HG02981 (cell line): ENCODE data around the gene IQCK.

Experiments
- ATAC-seq: cut with Tn5 transposase; IDR thresholded peaks from one replicate; pipeline ENCODE4 v1.9.1; 2021; ENCODE audit warnings: mild to moderate bottlenecking, moderate library complexity; ENCODE audit not compliant: unreplicated experiment

Gene IQCK

GRCh38 chr16:19753815-19754643 is 36.0 kb downstream of the IQCK start:
- no peak for ATAC-seq

DNA sequence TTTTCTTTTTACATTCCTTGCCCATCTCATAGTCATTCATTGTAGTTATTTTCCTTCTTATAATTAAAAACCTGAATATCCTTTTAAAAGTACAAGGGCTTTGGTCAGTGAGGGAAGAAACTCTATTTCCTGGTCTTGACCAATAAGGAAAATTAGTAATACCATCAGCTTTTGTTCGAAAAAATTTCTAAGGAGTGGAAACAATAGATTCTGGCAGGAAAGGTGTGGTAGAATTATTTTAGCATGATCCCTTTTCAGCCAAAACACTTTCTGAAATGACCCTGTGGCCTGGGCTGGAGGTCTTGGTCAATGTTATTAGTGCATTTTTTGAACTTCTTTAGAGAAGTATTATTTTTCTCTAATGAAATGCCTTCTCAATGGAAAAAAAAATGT is 36.6 kb downstream of the IQCK start:
- ATAC-seq, result no peak

GRCh38 chr16:19755268-19755667 is 37.2 kb downstream of the IQCK start:
- ATAC-seq, result no peak

- ATAC-seq, result no peak
Observed at GRCh38 chr16:19757026-19757425, 39.0 kb downstream of the IQCK start.

GRCh38 chr16:19757762-19758595 is 39.9 kb downstream of the IQCK start:
- ATAC-seq, result no peak

- no peak for ATAC-seq
Observed at GRCh38 chr16:19760356-19761060, 42.4 kb downstream of the IQCK start.

DNA sequence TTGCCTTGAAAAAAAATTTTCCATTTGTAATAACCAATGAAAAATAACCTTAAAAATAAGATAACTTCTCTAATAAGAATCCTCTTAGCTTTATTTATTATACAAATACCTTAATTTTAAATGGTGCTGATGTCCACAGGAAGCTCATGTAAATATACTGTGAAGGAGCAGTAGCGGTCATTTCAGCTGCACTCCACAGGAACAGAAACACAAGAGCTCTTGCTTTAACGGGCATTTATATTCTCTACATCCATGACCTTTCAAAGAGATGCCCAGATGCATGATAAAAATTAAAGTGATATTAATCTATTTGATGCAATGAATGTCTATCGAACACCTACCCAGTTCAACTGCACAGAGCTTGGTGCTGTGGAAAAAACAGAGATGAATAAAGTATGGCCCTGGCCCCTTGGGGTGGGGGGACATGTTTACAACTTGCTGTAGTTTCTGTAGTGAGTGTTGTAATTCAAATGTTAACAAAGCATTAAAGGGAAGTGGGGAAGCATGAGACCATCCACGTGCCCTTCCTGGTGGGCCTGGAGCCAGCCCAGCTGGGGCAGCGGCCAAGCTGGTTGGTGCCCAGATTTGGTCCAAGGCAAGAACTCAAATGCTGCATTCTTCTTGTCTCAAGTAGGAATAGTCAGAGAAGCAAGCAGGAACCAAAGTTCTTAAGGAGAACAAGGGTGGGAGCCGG is 47.9 kb downstream of the IQCK start:
- ATAC-seq, result no peak

DNA sequence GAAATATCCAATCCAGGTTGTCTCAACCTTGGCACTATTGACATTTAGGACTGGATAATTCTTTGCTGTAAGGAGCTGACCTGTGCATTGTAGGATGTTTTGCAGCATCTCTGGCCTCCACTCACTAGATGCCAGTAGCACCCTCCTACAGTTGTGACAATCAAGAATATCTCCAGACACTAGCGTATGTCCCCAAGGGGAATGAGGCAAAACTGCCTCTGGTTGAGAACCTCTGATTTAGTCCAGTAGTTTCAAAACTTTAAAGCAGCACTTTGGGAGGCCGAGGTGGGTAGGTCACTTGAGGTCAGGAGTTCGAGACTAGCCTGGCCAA is 48.4 kb downstream of the IQCK start:
- no peak for ATAC-seq

- ATAC-seq, result no peak
Observed at GRCh38 chr16:19766988-19767387, 48.9 kb downstream of the IQCK start.

DNA sequence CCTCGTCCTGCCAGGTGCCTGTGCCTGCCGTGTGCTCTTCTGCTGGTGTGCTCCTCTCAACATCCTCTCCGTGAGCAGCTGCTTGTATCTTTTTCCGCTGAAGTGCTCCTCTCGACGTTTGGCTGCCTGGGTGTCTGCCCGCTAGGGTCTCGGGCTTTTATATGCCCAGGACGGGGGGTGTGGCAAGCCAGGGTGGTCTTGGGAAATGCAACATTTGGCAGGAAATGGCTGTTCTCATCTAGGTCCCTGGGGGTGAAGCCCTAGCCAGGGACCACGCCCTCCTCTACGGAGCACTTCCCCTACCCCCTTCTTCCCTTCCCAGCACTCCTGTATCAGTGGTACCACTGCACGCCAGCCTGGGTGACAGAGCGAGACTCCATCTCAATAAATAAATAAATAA is 49.4 kb downstream of the IQCK start:
- no peak for ATAC-seq

GRCh38 chr16:19769239-19769638 is 51.2 kb downstream of the IQCK start:
- ATAC-seq, result no peak

DNA sequence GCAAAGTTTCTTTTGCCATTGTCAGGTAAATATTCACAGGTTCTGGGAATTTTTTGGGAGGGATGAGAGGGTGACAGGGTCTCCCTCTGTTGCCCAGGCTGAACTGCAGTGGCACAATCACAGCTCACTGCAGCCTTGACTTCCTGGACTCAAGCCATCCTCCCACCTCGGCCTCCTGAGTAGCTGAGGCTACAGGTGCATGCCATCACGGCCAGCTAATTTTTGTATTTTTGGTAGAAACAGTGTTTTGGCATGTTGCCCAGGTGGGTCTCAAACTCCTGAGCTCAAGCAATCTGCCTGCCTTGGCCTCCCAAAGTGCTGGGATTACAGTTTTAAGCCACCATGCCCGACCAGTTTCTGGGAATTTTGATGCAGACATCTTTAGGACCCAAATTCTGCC is 53.0 kb downstream of the IQCK start:
- ATAC-seq, result no peak

DNA sequence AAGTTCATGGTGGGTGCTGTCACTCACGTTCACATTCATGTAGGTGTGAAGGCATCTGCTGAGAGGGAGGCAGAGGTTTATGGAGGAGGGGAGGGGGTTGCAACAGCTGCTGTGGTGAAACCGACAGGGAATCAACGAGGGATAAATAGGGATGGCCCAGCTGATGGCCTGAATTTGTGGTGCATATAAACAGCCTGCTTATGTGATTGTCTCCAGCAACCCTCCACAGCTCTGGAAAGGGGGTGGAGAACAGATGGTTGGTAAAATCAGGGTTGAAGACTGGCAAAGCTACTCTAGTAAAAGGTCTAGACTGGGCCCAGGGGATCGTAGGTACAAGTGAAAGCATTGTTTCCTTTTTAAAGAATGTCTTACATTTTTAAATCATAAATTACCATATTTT is 53.7 kb downstream of the IQCK start:
- ATAC-seq, result no peak

DNA sequence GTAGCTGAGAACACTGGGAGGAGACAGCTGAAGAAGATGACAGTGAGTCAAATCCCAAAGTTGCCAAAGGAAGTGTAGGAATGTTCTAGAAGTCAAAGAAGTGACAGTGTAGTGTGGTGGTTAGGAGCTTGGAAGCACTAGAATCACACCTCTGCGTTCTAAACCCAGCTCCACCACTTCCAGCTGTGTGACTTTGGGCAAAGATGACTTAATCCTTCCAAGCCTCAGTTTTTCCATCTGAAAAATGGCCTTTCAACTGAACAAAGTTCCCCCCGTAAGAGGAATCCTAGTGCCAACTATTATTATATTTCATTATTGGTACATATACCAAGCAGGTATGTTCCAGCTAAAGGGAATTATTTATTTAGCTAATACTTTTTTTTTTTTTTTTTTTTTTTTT is 56.0 kb downstream of the IQCK start:
- no peak for ATAC-seq

DNA sequence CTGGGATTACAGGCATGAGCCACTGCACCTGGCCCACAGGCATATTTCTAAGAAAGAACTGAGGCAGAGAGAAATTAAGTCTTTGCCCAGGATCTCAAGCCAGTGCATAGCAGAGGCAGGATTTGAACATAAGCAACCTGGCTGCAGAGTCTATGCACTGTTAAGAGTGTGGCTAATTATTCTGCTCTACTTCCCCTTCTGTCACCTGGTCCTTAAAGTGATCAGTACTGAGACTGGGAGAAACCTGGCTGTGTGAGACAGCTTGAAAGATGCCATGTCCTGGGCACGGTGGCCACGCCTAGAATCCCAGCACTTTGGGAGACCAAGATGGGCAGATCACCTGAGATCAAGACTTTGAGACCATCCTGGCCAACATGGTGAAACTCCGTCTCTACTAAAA is 58.1 kb downstream of the IQCK start:
- ATAC-seq, result no peak

- ATAC-seq, result no peak
Observed at GRCh38 chr16:19776565-19776964, 58.5 kb downstream of the IQCK start.

- ATAC-seq, result no peak
Observed at GRCh38 chr16:19780321-19780720, 62.2 kb downstream of the IQCK start.

- ATAC-seq, result no peak
Observed at GRCh38 chr16:19781226-19781625, 63.2 kb downstream of the IQCK start.

- no peak for ATAC-seq
Observed at GRCh38 chr16:19783363-19784182, 65.5 kb downstream of the IQCK start.

GRCh38 chr16:19784183-19784736 is 66.2 kb downstream of the IQCK start:
- no peak for ATAC-seq
